Ascending aorta (tissue), 2 donors: ENCODE results near the gene TANGO2. TPM values are rescaled to one million over a fixed set of nuclear protein-coding genes. Genes with fewer than 3 reads are reported as not detected.

Experiments used
- DNase-seq, 2 donors: peaks; one replicate each; pipeline ENCODE4 v3.0.0-alpha.2; 2019; ENCODE audit warnings: low spot score in 2 of 2
- H3K27ac ChIP-seq, 2 donors: fragments of 200-600 bp; sonication (generic); one replicate each; pipeline ENCODE4 v1.5.1; 2016 to 2017; ENCODE audit warnings: mild to moderate bottlenecking in 1 of 2
- H3K27me3 ChIP-seq: fragments of 200-600 bp; sonication (generic); one replicate; pipeline ENCODE4 v1.5.1; 2017
- H3K36me3 ChIP-seq, 2 donors: fragments of 200-600 bp; sonication (generic); one replicate each; pipeline ENCODE4 v1.5.1; 2016
- H3K4me1 ChIP-seq, 2 donors: fragments of 200-600 bp; sonication (generic); one replicate each; pipeline ENCODE4 v1.5.1; 2016 to 2017; ENCODE audit warnings: mild to moderate bottlenecking in 1 of 2
- H3K4me3 ChIP-seq, 2 donors: fragments of 200-600 bp; sonication (generic); one replicate each; pipeline ENCODE4 v1.5.1; 2016 to 2017; ENCODE audit warnings: mild to moderate bottlenecking in 1 of 2
- H3K9me3 ChIP-seq, 2 donors: fragments of 200-600 bp; sonication (generic); one replicate each; pipeline ENCODE4 v1.5.1; 2016
- intact Hi-C: fragments of 100-400 bp; cut with DNase I; formaldehyde crosslinking; loops from one replicate; pipeline ENCODE4 v1.15.1; 2023
- total RNA-seq: library from RNA; depleted of rRNA; stranded (reverse); fragments of >200 nt; gene quantifications from one replicate; pipeline ENCODE4 v1.1.0, GENCODE V29; 2016
- TF ChIP-seq, protein P1 (sequence below), 3 experiments: fragments of 200-600 bp in 2 of 3; fragments of 450-650 bp in 1 of 3; sonication (generic) in 2 of 3; IDR thresholded peaks; one replicate each; pipeline ENCODE4 v1.5.1; 2016 to 2019; ENCODE audit warnings: antibody characterized with exemption in 3 of 3, mild to moderate bottlenecking in 1 of 3, moderate library complexity in 1 of 3

TANGO2 gene
- total RNA-seq, 1 donor from 2014 or later, result 26.3 TPM

DNA sequence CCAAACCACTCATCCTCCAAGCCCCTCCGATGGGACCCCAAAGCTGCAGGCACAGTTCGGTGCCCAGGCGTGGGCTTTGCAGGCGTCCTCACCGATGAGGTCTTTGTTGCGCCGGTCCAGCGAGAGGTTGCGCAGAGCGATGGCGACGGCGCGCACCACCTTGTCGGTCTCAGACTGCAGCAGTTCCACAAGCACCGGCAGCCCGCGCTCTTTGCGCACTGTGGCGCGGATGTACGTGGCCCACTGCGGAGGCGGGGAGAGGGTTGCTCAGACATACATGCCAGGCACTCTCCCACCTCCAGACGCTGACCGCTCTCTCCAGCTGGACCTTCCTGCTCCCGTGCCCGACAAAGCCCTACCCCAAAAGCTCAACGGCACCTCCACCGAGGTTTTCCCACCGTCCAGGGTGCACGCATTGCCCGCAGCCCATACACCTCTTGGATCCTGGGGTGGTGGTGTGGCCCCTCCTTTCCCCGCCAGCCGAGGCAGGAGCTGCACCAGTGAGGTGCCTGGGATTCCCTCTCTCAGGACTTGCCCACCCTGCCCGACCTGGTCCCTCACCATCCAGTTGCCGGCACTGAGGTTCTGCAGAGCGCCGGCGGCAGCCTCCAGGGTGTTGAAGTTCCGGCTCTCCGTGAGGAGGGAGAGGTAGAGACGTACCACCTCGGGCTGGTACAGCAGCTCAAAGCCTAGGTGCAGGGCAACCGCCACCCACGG, 47.2 kb upstream of the TANGO2 start:
- H3K4me3 ChIP-seq, result no peak overlapping the region
- H3K9me3 ChIP-seq, result no peaks in the 10 kb centered on the region
- no peaks in the 10 kb centered on the region for H3K27me3 ChIP-seq
- peak overlapping the region in 1 of 2 donors; percentile 21 for H3K27ac ChIP-seq
- H3K4me1 ChIP-seq, result peaks cover 0 to 10% of the 10 kb centered on the region in 2 donors
- TF ChIP-seq, protein P1, sequence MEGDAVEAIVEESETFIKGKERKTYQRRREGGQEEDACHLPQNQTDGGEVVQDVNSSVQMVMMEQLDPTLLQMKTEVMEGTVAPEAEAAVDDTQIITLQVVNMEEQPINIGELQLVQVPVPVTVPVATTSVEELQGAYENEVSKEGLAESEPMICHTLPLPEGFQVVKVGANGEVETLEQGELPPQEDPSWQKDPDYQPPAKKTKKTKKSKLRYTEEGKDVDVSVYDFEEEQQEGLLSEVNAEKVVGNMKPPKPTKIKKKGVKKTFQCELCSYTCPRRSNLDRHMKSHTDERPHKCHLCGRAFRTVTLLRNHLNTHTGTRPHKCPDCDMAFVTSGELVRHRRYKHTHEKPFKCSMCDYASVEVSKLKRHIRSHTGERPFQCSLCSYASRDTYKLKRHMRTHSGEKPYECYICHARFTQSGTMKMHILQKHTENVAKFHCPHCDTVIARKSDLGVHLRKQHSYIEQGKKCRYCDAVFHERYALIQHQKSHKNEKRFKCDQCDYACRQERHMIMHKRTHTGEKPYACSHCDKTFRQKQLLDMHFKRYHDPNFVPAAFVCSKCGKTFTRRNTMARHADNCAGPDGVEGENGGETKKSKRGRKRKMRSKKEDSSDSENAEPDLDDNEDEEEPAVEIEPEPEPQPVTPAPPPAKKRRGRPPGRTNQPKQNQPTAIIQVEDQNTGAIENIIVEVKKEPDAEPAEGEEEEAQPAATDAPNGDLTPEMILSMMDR (IDR thresholded peaks at IDR 0.05), result no peak
- no peak for DNase-seq
- intact Hi-C loops, result no loop called here
- H3K36me3 ChIP-seq, result peaks cover 77 to 78% of the 10 kb centered on the region in 2 donors

GRCh38 chr22:19974268-19974861, 46.5 kb upstream of the TANGO2 start:
- intact Hi-C loops, result no loop called here
- Histone ChIP-seq H3K4me1 (peaks cover 0 to 10% of the 10 kb centered on the region in 2 donors), H3K27ac (peak overlapping the region in 1 of 2 donors; percentile 28), H3K27me3 (no peaks in the 10 kb centered on the region), H3K4me3 (no peak overlapping the region), H3K36me3 (peaks cover 77 to 78% of the 10 kb centered on the region in 2 donors), H3K9me3 (no peaks in the 10 kb centered on the region)
- TF ChIP-seq, protein P1 (IDR thresholded peaks at IDR 0.05), result no peak
- no peak for DNase-seq

- Histone ChIP-seq H3K27ac (peak overlapping the region; percentile 28 to 54), H3K36me3 (peaks cover 77 to 80% of the 10 kb centered on the region in 2 donors), H3K4me1 (peaks cover 0 to 10% of the 10 kb centered on the region in 2 donors), H3K4me3 (no peak overlapping the region), H3K27me3 (no peaks in the 10 kb centered on the region), H3K9me3 (no peaks in the 10 kb centered on the region)
- TF ChIP-seq, protein P1 (IDR thresholded peaks at IDR 0.05), result no peak
- no peak for DNase-seq
- intact Hi-C loops, result no loop called here
Observed at GRCh38 chr22:19974935-19975706, 45.8 kb upstream of the TANGO2 start.

- Histone ChIP-seq H3K36me3 (peaks cover 79 to 81% of the 10 kb centered on the region in 2 donors), H3K27ac (peak overlapping the region; percentile 28 to 54), H3K9me3 (no peaks in the 10 kb centered on the region), H3K4me3 (no peak overlapping the region), H3K4me1 (peaks cover 0 to 9% of the 10 kb centered on the region in 2 donors), H3K27me3 (no peaks in the 10 kb centered on the region)
- intact Hi-C loops, result no loop called here
- TF ChIP-seq, protein P1 (IDR thresholded peaks at IDR 0.05), result no peak
- no peak for DNase-seq
Observed at GRCh38 chr22:19975707-19976035, 45.2 kb upstream of the TANGO2 start.

GRCh38 chr22:19976671-19977070, 44.2 kb upstream of the TANGO2 start:
- TF ChIP-seq, protein P1 (IDR thresholded peaks at IDR 0.05), result no peak
- no peak overlapping the region for H3K27ac ChIP-seq

More at GRCh38 chr22:19976671-19977070, 44.2 kb upstream of the TANGO2 start:
- DNase-seq, result no peak
- Histone ChIP-seq H3K9me3 (no peaks in the 10 kb centered on the region), H3K4me3 (no peak overlapping the region), H3K4me1 (peaks cover 0 to 4% of the 10 kb centered on the region in 2 donors), H3K36me3 (peaks cover 79 to 80% of the 10 kb centered on the region in 2 donors), H3K27me3 (no peaks in the 10 kb centered on the region)
- intact Hi-C loops, result no loop called here
